Liver (tissue), 9 donors: Measurements from ENCODE around the gene HUS1. TPM values are rescaled to one million over a fixed set of nuclear protein-coding genes. Genes with fewer than 3 reads are reported as not detected.
"Not testable (repeated sequence)": the region's sequence is repeated elsewhere in the genome, so short reads cannot be mapped to it uniquely, and the experiment has no call there.

ENCODE experiments used
- DNase-seq: peaks from one replicate; pipeline ENCODE4 v3.0.0-alpha.2; 2017; ENCODE audit warnings: low spot score
- H3K27ac ChIP-seq, 2 donors: one replicate each; pipeline ENCODE4 v1.7.0; 2013; ENCODE audit warnings: inconsistent platforms in 2 of 2, low read length in 2 of 2, control low read depth in 1 of 2, low read depth in 1 of 2, mild to moderate bottlenecking in 1 of 2
- H3K27me3 ChIP-seq, 4 donors: one replicate each; pipeline versions ENCODE4 v1.6.1 to v1.7.0; 2013; ENCODE audit warnings: low read length in 3 of 4, inconsistent platforms in 1 of 4, mild to moderate bottlenecking in 1 of 4, moderate library complexity in 1 of 4; ENCODE audit not compliant: control insufficient read depth in 4 of 4, insufficient read depth in 4 of 4
- H3K36me3 ChIP-seq, 4 donors: one replicate each; pipeline versions ENCODE4 v1.6.1 to v1.7.0; 2013; ENCODE audit warnings: low read length in 3 of 4, mild to moderate bottlenecking in 3 of 4, low read depth in 1 of 4, moderate library complexity in 1 of 4; ENCODE audit not compliant: control insufficient read depth in 4 of 4, insufficient read depth in 3 of 4
- H3K4me1 ChIP-seq, 4 donors: one replicate each; pipeline versions ENCODE4 v1.6.1 to v1.7.0; 2013; ENCODE audit warnings: low read length in 3 of 4, mild to moderate bottlenecking in 3 of 4, moderate library complexity in 1 of 4; ENCODE audit not compliant: control insufficient read depth in 4 of 4, insufficient read depth in 4 of 4
- H3K4me3 ChIP-seq, 3 donors: one replicate each; pipeline versions ENCODE4 v1.6.1 to v1.7.0; 2013; ENCODE audit warnings: low read length in 3 of 3, control low read depth in 1 of 3, low read depth in 1 of 3, mild to moderate bottlenecking in 1 of 3
- H3K9ac ChIP-seq, 2 donors: one replicate each; pipeline ENCODE4 v1.7.0; 2013; ENCODE audit warnings: low read length in 2 of 2, mild to moderate bottlenecking in 2 of 2, moderate library complexity in 2 of 2, control low read depth in 1 of 2, low read depth in 1 of 2
- H3K9me3 ChIP-seq, 4 donors: one replicate each; pipeline versions ENCODE4 v1.6.1 to v1.7.0; 2013; ENCODE audit warnings: low read length in 3 of 4; ENCODE audit not compliant: control insufficient read depth in 4 of 4
- ATF3 ChIP-seq: IDR thresholded peaks from 2 replicates; pipeline ENCODE4 v1.6.1; 2016; ENCODE audit warnings: antibody characterized with exemption
- EGR1 ChIP-seq, 2 donors: IDR thresholded peaks; 2 replicates each; pipeline ENCODE4 v1.6.1; 2016 to 2018; ENCODE audit warnings: antibody characterized with exemption in 2 of 2, low read depth in 2 of 2
- FOXA2 ChIP-seq: IDR thresholded peaks from 2 replicates; pipeline ENCODE4 v1.6.1; 2016; ENCODE audit warnings: antibody characterized with exemption
- GABPA ChIP-seq, 2 donors: IDR thresholded peaks in 1 of 2; conservative IDR thresholded peaks in 1 of 2; 2 replicates each; pipeline ENCODE4 v1.6.1; 2016; ENCODE audit warnings: antibody characterized with exemption in 2 of 2, mild to moderate bottlenecking in 1 of 2, moderate library complexity in 1 of 2
- HNF4G ChIP-seq: IDR thresholded peaks from 2 replicates; pipeline ENCODE4 v1.6.1; 2016; ENCODE audit warnings: antibody characterized with exemption
- MAX ChIP-seq: IDR thresholded peaks from 2 replicates; pipeline ENCODE4 v1.6.1; 2016; ENCODE audit warnings: antibody characterized with exemption
- RAD21 ChIP-seq, 2 donors: IDR thresholded peaks; 2 replicates each; pipeline ENCODE4 v1.6.1; 2016; ENCODE audit warnings: antibody characterized with exemption in 2 of 2, mild to moderate bottlenecking in 2 of 2
- REST ChIP-seq: IDR thresholded peaks from 2 replicates; pipeline ENCODE4 v1.6.1; 2016; ENCODE audit warnings: antibody characterized with exemption, mild to moderate bottlenecking
- RXRA ChIP-seq, 2 donors: IDR thresholded peaks; 2 replicates each; pipeline ENCODE4 v1.6.1; 2017 to 2018; ENCODE audit warnings: antibody characterized with exemption in 2 of 2, mild to moderate bottlenecking in 1 of 2
- SP1 ChIP-seq: IDR thresholded peaks from 2 replicates; pipeline ENCODE4 v1.6.1; 2018; ENCODE audit warnings: antibody characterized with exemption, mild to moderate bottlenecking
- YY1 ChIP-seq: IDR thresholded peaks from 2 replicates; pipeline ENCODE4 v1.6.1; 2016; ENCODE audit warnings: antibody characterized with exemption, mild to moderate bottlenecking
- ZBTB33 ChIP-seq: IDR thresholded peaks from 2 replicates; pipeline ENCODE4 v1.6.1; 2016; ENCODE audit warnings: antibody characterized with exemption
- WGBS: extraction: QIAGEN DNeasy Blood & Tissue Kit; methylation state at CpG from one replicate; pipeline ENCODE4 v1.1.7; 2013; 5-methylcytosine and 5-hydroxymethylcytosine counted together
- polyA plus RNA-seq, 2 donors: library from polyadenylated mRNA; stranded (reverse) in 1 of 2; unstranded in 1 of 2; fragments of 200-250 nt in 1 of 2; fragments of >200 nt in 1 of 2; fragmentation: Nextera tagmentation in 1 of 2; extraction: Ambion mirVana in 1 of 2; gene quantifications; one replicate each; pipeline versions ENCODE4 v1.2.1 to v1.2.3, GENCODE V29; 2013 to 2015
- total RNA-seq, 2 donors: library from RNA; depleted of rRNA; stranded (reverse); fragments of >200 nt; gene quantifications; one replicate each; pipeline ENCODE4 v1.2.3, GENCODE V29; 2014
- donor health status: healthy.
- donor health status: healthy.
- donor health status: healthy.
- donor health status: healthy.
- donor health status: healthy.

HUS1 gene
- total and polyA plus RNA-seq, 4 donors = 9.2 to 39.0 (median 18.4) TPM

- Histone ChIP-seq H3K36me3 (no peaks in the 10 kb centered on the region), H3K4me1 (no peaks in the 10 kb centered on the region), H3K4me3 (no peak overlapping the region), H3K9me3 (no peaks in the 10 kb centered on the region), H3K27ac (no peak overlapping the region), H3K9ac (no peak overlapping the region), H3K27me3 (no peaks in the 10 kb centered on the region)
- 38% methylated on average over 2 of the region's 2 CpGs for WGBS
- TF ChIP-seq REST = no peak
- TF ChIP-seq RAD21 (IDR thresholded peaks at IDR 0.05) = no peak
- TF ChIP-seq HNF4G = no peak
- TF ChIP-seq SP1 = no peak
- TF ChIP-seq MAX = no peak
- TF ChIP-seq ZBTB33 = no peak
- no peak for TF ChIP-seq ATF3
- TF ChIP-seq RXRA (IDR thresholded peaks at IDR 0.05) = no peak
- TF ChIP-seq EGR1 (IDR thresholded peaks at IDR 0.05; ENCODE audit: low read depth in 2 of 2) = no peak
- TF ChIP-seq YY1 = no peak
- TF ChIP-seq FOXA2 = no peak
- no peak for TF ChIP-seq GABPA (IDR thresholded peaks at IDR 0.05 in 1 of 2, conservative IDR thresholded peaks at IDR 0.05 in 1 of 2)
- no peak for DNase-seq
Measured at GRCh38 chr7:47924266-47924665, 55.1 kb downstream of the HUS1 start.

- WGBS = 56% methylated on average over 8 of the region's 8 CpGs
- not testable (repeated sequence) for H3K4me3 ChIP-seq, H3K9ac ChIP-seq, DNase-seq, H3K27ac ChIP-seq, H3K4me1 ChIP-seq, H3K27me3 ChIP-seq, H3K9me3 ChIP-seq, H3K36me3 ChIP-seq
Measured at GRCh38 chr7:47923081-47923875, 56.1 kb downstream of the HUS1 start.

- not testable (repeated sequence) for H3K9ac ChIP-seq
- 88% methylated on average over 1 of the region's 1 CpG for WGBS
Measured at GRCh38 chr7:47916514-47916913, 62.9 kb downstream of the HUS1 start.

More at GRCh38 chr7:47916514-47916913, 62.9 kb downstream of the HUS1 start:
- H3K9me3 ChIP-seq, DNase-seq, H3K27ac ChIP-seq, H3K27me3 ChIP-seq, H3K4me3 ChIP-seq, H3K36me3 ChIP-seq, H3K4me1 ChIP-seq: not testable (repeated sequence)
